22Rv1 (cell line): ENCODE data around the gene WDFY4.

Experiments used
- CTCF ChIP-seq: fragments of 450-650 bp; IDR thresholded peaks from 2 replicates; pipeline ENCODE4 v1.5.1; 2017; ENCODE audit warnings: mild to moderate bottlenecking
- ZFX ChIP-seq: fragments of 450-650 bp; IDR thresholded peaks from 2 replicates; pipeline ENCODE4 v1.6.1; 2017; ENCODE audit warnings: antibody characterized with exemption, borderline replicate concordance

DNA sequence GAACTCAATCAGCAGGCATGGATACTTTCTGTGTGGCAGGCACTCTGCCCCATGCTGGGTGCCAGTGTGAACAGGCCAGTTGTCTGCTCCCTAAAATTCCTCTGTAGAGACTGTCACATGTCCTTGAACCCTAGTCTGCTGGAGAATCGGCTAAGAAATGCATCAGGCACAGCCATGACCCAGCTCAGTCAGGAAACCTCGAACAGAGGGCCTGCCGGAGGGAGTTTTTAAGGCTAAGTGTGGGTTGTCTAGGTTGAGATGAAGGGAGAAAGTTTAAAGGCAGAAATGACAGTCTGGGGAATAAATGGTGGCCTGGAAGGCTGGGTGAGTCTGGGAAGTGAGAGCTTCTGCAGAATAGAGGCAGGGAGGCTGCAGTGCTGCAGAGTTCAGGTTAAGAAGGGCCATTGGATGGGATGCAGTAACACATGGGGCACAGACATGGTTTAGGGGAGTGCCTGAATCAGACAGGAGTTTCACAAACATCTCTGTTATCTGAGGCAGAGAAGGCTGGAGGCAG, 45.3 kb downstream of the WDFY4 start:
- TF ChIP-seq CTCF = no peak
- TF ChIP-seq ZFX = no peak
